HG03442 (cell line): Measurements from ENCODE around the gene PRXL2A.

Experiments
- ATAC-seq: cut with Tn5 transposase; IDR thresholded peaks from one replicate; pipeline ENCODE4 v1.9.1; 2021; ENCODE audit warnings: mild to moderate bottlenecking, moderate library complexity; ENCODE audit not compliant: unreplicated experiment

PRXL2A gene

DNA sequence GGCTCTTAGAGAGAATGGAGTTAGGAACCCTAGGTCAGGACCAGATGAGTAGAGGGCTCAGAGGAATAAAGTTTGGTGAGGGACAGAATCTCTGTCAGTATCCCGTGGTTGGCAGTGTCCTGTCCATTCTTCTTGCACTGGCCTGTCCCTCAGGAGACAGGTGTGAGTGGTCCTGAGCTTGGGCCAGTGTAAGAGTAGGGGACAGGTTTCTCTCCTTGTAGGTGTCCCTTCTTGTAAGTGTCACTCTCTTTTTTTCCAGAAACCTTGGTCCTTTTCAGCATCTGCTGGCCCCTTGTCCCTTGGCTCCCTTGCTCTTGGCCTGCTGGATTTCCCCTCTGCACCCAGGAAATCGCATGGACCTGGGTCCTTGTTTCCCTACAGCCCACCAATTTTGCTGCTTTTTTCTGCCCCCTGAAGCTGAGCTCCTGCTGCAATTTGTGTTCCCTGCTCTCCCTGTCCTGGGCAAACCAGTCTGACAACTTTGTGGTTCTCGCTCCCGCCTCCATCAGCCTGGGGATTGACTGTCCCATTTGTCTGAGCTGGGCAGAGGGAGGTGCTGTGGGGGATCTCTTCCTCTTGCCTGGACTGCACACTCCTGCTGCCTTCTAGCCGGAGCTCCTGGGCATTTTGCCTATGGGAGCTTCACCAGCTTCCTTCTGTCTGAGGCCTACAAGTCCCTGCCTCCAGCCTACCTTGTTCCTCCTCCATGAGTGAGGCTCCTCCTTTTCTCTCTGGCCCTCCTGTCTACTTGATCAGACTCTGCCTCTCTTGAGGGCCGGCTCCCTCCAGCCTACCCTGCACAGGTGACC, 52.3 kb downstream of the PRXL2A start:
- ATAC-seq: no peak

GRCh38 chr10:80461208-80462183, 53.1 kb downstream of the PRXL2A start:
- ATAC-seq: no peak

- no peak for ATAC-seq
Measured at GRCh38 chr10:80462299-80462980, 54.1 kb downstream of the PRXL2A start.

DNA sequence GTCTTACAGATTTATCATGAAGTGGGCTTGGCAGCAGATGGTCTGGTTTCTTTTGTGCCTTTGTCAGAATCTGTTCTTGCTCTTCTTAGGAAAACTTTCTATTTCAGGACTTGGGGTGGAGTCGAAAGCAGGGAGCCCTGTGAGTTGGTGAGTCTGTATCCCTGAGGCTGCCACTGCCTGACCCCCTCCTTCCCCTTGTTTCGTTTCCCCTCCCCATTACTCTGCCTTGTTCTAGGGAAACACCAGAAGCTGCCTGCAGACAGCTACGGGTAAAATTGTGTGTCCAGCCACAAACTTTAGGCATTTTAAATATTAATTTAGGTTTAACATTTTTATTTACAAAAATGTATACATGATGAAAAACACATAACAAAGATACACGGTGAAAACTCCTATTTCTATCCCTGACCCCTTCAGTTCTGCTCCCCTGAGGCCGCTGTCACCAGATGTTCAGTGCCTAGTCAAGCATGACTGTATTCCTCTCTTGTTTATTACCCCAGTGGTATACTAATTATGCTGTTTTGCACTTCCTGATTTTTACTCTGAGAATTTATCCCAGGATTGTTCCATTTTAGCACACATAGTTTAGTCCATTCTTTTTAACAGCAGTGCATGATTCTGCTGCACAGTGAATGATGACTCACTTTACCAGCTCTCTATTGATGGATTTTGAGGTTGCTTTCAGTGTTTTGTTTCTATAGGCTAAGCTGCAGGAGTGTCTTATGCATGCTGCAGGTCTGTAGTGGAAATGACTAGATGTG, 54.8 kb downstream of the PRXL2A start:
- peak; percentile 36 for ATAC-seq

GRCh38 chr10:80463868-80464267, 55.5 kb downstream of the PRXL2A start:
- no peak for ATAC-seq

- no peak for ATAC-seq
Measured at GRCh38 chr10:80464557-80465450, 56.5 kb downstream of the PRXL2A start.

GRCh38 chr10:80465451-80465835, 57.1 kb downstream of the PRXL2A start:
- no peak for ATAC-seq

DNA sequence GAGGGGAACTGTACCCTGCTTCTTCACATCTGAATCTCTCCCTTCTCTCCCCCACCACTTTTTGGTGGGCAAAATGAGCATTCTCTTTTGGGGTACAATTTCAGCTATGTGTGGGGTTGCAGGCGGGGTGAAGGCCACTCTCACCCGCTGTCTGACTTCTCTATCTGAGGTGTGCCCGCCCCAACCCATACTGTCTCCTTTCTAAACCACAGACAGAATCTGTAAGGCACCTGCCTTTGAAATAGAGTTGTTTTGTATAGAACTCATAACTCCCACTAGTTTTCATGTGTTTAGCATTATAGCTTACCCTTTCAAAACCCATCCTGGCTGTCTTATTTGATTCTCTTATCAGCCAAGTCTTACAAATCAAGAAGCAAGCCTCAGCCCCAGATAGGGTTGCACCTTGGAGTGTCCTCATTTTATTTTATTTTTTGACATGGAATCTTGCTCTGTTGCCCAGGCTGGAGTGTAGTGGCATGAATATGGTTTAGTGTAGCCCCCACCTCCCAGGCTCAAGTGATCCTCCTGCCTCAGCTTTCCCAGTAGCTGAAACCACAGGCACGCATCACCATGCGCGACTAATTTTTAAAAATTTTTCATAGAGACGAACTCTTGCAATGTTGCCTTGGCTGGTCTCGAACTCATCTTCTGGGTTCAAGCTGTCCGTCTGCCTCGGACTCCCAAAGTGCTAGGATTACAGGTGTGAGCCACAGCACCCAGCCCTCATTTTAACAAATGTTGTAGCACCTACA, 57.7 kb downstream of the PRXL2A start:
- ATAC-seq: peak; percentile 45

GRCh38 chr10:80466724-80467326, 58.5 kb downstream of the PRXL2A start:
- ATAC-seq: no peak

DNA sequence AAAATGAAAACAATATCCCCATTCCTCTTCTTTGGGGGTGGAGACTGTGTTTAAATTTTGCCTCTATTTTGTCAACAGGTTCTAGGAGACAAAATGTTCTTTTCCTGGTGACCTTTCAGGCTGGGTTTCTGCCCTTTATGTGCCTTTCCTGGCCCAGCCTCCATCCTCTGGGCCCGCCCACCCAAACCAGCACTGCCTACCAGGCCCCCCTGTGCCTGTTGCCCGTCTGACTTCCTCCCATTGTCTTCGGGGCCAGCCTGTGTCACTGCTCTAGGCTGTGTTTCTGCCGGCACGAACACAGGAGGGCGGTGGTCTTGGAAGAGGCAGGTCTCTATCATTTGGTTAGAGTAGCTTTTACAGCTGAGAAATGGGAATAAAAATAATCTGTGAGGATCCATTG, 59.7 kb downstream of the PRXL2A start:
- ATAC-seq: no peak

DNA sequence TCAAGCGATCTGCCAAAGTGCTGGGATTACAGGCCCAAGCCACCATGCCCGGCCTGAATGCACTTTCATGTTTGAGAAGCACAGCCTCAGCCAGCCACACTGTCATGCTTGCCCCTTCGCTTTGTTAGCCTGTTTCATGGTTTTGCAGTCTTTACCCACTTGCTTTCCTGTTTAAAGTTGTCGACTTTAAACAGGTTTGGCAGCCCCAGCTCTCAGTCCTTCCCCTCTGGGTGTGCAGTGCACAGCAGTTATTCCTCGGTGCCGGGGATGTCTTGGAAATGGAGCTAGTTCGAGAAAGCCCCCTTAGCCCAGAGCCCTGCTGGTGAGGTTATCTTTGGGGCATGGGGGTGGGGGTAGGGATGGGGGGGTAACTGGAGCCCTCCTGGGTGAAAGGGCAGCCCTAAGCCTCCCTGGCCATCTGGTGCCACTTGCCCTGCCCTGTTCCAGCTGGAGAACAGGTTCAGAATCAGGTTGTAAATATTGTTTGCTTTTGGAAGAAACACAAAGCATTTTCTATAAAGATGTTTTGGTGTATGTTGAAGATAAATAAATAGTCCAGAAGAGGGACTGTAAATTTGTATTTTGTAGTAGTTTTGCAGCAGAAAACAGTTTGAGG, 60.6 kb downstream of the PRXL2A start:
- no peak for ATAC-seq

GRCh38 chr10:80470266-80470665, 61.9 kb downstream of the PRXL2A start:
- ATAC-seq: no peak

- no peak for ATAC-seq
Measured at GRCh38 chr10:80471001-80471400, 62.6 kb downstream of the PRXL2A start.

DNA sequence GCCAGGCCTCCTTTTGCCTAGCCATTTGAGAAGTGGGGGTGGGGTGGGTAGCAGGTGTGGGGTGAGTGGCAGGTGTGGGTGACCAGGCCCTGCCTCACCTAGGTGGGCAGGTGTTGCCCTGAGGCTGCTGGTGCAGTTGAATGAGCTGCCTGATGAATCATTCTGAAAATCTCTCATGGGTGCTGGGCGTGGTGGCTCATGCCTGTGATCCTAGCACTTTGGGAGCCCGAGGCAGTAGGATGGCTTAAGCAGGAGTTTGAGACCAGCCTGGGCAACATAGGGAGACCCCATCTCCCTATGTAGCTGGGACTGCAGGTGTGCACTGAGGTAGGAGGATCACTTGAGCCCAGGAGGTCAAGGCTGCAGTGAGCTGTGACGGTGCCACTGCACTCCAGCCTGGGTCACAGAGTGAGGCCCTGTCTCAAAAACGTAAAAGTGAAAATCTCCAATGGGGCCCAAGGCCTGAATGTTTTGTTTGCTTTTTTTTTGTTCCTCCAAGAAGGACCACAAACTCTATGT, 63.4 kb downstream of the PRXL2A start:
- peak; percentile 48 for ATAC-seq

- peak; percentile 93 for ATAC-seq
Measured at GRCh38 chr10:80472234-80473095, 64.1 kb downstream of the PRXL2A start.

DNA sequence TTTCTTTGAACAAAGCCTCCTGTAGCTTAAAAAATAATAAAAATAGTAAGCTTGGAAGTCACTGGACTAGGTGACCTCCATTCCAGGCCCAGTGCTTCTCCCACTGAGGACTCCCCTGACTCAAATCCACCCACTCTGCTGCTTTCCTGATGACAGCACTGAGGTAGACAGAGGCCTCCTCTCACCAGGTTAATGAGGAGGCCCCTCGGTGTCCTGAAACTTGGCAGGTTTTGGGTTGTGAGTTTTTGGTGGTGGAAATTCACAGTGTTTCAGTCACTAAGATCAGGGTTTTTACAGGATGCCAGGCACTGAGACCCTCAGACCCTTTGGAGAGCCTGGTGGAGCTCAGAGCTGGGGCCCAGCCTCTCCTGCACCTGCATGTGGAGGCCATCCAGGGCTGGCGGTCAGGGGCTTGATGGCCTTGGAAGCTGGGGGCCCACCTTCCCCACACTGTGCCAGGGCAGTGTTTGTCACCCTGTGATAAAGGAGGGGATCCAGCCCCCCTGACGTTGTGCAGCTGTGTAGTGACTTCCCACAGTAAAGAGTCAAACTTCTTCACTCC, 64.8 kb downstream of the PRXL2A start:
- ATAC-seq: no peak
